Brain pericyte (primary cell): ENCODE results near the gene ANXA5.
"Not testable (repeated sequence)": the region's sequence is repeated elsewhere in the genome, so short reads cannot be mapped to it uniquely, and the experiment has no call there.

Experiments
- DNase-seq: peaks from one replicate; pipeline ENCODE4 v3.0.0-alpha.2; 2012; ENCODE audit warnings: low read depth, low spot score

The ANXA5 gene

DNA sequence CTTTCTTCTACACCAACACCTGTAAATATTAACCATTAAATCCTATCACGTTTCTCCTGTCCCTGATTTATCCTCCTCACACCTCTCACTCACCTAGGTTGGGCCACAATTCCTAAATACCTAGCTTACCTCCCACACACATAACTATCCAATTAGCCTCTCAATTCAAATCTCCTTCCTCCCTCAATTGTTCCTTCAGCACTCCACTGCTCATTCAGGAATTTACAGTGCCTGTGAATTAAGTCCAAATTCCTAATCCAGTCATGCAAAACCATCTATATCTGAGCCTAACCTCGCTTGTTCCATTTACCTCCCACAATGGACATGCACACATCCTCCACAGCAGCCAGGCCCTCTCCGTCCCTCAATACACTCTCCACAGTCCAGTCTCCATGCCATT, 17.5 kb downstream of the ANXA5 start:
- DNase-seq = no peak

DNA sequence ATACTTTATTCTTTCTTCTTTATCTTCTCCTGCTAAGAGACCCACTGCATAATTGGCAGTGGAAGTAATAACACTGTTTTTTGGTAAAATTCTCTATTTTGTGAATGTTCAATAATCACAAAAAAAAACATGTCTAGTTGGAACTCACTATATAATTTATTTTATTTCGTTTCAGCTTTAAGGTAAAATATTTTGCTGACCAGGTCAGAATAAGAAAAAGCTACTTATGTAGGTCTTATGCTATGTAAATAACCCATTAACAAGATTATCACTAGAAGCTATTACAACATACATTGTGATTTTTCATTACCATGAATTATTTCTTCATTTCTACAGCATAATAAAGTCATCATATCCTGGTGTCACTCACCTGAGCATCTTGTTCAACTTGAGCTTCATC, 19.3 kb downstream of the ANXA5 start:
- no peak for DNase-seq

DNA sequence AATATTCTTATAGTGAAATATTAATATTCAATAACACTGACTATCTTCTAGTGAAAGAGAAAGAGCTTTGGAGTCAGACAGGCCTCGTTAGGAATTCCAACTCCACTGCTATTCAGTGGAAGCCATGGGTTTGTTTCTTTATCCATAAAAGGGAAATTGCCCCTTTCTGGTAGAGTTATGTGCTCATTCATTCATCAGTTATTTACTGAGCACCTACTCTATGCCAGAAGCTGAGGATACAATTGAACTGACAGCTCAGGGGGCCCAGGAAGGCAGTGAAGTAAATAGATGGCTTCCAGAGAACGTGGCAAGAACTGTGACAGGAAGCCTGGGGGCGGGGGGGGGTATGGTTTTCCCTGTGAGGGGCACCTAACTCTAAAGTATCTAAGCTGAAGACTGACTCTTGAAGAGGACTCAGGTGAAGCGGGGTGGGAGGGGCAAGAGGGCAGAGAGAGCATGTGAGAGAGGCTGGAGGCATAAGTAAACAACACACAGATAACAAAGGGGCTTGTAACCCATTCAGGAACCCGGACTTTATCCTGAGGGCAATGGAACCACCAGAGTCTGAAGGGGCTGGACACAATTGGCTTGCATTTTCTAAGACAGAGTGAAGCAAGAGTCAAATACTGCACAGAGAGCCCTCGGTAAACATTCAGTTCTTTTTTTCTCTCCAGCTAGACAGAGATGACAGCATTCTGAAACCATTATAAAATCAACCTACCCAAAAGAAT, 20.3 kb downstream of the ANXA5 start:
- no peak for DNase-seq

DNA sequence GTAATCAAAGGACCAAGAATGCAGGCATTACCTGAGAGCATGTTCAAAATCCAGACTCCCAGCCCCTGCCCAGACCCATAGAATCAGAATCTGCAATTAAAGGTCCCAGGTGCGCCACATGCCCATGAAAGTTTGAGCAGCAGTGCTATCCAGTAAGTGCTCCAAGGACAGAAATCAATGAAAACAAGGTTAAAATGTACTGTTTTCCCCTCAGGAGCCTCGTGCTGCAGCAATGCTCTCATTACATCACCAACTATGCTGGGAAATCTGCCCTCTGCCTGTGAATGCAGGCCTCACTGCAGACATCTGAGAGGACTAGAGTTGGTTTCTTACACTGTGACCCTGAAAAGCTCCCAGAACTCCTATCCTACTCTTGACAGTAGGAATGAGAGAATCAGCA, 21.1 kb downstream of the ANXA5 start:
- no peak for DNase-seq

DNA sequence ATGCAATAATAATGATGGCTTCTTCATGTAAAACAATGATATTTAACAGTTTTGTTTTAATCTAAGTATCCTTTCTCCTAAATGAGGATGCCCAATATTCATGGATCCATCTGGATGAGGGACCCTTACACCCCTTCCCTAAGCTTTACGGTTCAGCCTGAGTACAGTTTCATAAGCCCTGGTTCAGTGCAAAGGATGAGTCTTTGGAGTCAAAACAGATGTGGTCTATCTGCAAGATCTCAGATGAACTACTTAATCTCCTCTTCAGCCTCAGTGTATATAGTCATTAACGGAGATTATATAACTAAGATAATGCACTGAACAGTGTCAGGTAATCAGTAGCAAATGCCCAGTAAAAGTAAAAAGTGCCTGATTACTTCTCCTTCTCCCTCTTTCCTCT, 22.1 kb downstream of the ANXA5 start:
- no peak for DNase-seq

DNA sequence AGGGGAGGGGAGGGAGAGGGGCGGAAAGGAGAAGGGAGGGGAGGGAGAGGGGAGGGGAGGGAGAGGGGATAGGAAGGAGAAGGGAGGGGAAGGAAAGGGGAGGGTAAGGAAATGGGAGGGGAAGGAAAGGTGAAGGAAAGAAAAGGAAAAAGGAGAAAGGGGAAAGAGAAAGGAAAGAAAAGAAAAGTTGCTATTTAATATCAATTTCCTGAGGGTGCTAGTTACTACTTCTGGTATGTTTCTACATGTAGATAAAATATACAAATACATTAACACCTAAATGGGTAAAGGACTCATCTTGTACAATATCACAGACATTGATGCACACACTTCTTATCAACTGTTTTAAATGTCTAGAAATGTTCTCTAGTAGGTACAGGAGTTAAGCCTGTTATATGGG, 22.6 kb downstream of the ANXA5 start:
- no peak for DNase-seq

DNA sequence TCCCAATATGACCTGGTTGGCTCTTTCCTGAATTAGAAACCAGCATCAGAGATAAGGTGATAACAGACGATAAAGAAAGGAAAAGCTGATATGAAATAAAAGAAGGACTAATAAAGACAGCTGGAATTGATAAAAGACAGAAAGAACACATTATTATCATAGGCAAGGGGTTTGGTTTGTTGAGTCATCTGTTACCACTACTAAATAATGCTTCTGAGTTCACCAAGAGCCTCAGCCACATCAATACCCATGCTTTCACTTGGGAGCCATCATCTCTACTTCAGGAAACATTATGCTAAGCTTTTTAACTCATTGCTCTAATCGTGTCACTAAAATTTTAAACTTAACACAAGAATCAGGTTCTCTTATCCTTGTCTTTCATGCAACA, 27.6 kb downstream of the ANXA5 start:
- no peak for DNase-seq

DNA sequence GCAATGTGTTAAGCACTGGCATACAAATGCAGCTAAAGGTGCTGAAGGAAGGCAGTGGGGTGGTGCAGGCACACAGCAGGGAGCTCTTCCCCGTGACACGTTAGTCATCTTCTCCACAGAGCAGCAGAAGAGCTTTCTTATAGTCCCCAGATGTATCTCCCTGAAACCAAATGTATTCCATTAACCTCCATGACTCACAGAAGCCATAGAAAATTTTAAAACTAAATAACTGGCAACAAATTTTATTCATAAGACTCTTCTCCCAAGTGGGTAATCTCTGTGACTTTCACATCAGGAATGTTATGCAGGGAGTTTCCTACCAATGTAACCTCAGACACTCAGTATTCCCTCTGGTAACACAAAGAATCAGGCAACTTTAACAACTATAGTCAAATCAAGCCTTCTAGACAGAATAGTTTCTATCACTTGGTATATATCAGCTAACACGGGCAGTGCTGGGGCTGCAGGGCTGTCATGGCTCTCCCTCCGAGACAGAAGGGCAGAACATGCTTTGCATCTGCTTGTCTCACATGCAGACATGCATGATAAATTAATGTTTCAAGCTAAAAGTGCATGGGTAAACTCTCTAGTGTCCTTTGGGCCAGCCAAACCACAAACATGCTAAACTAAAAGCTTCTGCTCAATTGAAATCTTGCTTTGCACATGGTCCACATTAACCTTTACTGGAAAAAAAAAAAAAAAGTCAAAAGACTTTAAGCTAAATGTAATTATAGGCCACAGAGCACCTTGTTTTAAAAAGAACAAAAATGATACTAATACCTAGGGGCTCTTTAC, 28.2 kb downstream of the ANXA5 start:
- peak; percentile 90 for DNase-seq

DNA sequence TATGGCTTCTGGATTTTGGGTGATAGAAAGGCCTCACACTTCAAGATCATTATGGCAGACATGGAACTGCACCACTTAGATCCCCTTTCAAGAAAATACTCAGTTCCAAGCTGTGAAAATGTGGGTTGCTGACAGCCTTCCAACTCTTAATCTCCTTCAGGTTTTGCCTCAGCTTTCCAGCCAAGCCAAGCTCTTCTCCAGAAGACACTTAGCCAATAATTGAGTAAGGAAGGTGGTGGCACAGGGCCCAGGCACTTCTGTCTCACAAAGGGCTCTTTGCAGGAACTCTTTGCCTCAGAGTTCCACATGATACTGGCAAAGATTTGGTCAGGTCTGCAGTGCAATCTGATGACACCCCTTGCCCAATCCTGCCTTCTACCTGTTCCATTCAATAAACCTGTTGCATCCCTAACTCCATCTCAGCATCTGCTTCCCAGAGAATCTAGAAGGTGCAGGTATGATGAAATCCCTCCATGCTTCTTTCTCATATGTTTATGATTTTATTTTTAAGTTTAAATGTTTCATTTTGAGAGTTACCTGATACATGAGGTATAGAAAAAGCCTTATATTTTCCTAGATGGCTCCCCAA, 30.6 kb downstream of the ANXA5 start:
- DNase-seq = no peak

DNA sequence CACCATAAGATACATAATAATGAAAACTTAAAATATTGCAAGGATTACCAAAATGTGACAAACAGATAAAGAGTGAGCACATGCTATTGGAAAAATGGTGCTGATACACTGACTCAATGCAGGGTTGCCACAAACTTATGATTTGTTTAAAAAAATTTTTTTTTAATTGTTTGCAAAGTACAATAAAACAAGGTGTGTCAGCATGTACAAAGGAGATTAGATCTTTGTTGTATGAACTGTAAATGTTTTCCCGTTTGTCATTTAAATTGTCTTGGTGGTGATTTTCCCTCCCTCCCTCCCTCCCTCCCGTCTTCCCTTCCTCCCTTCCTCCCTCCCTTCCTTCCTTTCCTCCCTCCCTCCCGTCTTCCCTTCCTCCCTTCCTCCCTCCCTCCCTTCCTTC, 31.4 kb downstream of the ANXA5 start:
- DNase-seq = no peak

DNA sequence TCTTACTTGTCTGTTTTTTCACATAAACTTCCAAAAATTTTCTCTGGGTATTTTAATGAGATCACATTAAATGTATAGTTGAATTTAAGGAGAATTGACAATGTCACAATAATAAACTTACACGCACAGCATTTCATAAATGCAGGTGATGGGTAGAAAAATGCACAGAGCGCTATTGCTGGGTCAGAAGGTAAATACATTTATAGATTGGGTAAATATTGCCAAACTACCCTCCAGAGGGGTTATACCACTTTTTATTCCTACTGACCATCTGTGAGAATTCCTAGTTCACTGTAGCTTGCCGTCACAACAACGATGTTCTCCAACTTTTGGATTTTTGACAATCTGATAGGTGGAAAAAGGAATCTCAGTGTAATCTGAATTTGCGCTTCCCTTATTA, 34.6 kb downstream of the ANXA5 start:
- DNase-seq = no peak

DNA sequence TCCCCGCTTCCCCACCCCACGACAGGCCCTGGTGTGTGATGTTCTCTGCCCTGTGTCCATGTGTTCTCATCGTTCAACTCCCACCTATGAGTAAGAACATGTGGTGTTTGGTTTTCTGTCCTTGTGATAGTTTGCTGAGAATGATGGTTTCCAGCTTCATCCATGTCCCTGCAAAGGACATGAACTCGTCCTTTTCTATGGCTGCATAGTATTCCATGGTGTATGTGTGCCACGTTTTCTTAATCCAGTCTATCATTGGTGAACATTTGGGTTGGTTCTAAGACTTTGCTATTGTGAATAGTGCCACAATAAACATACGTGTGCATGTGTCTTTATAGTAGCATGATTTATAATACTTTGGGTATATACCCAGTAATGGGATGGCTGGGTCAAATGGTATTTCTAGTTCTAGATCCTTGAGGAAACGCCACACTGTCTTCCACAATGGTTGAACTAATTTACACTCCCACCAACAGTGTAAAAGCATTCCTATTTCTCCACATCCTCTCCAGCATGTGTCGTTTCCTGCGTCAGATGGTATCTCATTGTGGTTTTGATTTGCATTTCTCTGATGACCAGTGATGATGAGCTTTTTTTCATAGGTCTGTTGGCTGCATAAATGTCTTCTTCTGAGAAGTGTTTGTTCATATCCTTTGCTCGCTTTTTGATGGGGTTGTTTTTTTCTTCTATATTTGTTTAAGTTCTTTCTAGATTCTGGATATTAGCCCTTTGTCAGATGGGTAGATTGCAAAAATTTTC, 36.4 kb downstream of the ANXA5 start:
- not testable (repeated sequence) for DNase-seq

DNA sequence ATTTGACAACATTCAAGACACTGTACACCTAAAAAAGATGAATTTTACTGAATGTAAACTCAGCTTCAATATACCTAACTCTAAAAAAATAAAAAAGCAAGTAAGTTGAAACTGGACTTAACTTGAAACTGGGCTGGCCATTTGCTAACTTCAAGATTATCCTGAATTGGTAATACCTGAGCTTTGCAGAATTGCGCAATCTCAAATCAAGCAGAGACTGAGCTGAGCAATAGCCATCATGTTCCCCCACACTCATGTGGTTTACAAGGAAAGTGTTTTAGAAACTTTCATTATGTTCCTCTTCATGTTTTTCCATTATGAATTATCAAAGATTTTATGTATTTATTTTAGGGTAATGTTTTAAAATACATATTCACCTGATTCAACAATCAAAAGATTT, 38.7 kb downstream of the ANXA5 start:
- DNase-seq = no peak

DNA sequence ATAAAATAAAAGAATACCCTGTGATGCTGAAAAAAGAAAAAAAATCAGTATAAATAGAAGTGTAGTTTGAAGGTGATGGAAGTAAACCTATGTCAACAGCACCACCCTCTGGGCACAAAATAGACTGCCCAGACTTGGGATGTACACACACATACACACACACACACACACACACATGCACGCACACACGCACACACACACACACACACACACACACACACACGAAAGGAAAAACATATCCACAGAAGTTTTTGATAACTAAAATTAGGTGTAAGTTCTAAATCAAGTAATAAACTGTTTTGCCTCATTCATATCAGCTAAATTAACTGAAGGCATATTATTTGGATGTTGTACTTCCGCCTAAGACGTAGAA, 40.5 kb downstream of the ANXA5 start:
- DNase-seq = no peak

DNA sequence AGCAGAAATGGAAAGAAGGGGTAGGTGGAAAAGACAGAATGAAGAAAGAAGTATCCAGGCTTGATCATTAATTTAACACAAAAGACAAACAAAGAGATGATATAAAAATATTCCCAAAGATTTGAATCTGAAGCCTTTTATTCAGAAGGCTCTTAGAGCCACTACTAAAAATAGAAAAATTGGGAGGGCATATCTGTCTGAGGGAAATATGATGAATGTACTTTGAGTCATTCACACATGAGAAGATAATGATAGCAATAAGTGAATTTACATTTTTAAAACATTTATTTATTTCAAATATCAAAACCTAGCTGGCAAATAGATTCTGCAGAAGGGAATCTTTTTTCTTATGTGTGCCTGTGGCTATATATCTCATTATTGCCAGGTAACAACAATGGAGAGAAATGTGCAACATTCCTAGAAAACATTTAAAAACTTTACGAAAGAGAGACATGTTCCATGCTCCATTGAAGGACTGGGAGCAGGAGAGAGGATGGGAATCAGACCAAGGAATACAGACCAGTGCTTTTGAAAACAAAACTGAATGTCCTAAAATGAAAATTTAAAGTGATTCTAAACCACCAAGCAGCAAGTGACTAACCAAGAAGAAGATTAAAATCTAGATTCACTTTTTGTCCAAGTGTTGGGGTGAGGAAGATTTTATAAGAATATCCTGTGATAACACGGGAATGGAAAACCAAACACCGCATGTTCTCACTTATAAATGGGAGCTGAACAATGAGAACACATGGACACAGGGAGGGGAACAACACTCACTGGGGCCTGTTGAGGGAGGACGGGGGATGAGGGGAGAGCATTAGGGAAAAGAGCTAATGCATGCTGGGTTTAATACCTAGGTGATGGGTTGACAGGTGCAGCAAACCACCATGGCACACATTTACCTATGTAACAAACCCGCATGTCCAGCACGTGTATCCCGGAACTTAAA, 41.2 kb downstream of the ANXA5 start:
- DNase-seq = no peak

DNA sequence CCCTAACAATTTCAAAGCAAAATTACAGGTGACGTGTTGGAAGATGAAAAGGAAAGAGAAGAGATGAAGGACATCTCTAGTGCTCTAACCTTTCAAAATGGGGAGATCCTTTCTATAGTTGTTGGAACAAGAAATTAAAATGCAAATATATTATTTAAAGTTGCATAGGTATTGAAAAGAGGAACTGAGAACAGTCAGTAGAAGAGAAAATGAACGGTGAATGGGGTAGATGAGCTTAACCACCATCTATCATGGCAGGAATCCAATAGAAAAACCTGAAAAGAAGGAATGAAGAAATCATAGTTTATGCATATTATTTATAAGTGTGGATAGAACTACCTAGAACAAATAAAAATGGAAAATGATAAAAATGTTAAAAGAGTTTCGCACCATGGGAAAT, 42.0 kb downstream of the ANXA5 start:
- no peak for DNase-seq

DNA sequence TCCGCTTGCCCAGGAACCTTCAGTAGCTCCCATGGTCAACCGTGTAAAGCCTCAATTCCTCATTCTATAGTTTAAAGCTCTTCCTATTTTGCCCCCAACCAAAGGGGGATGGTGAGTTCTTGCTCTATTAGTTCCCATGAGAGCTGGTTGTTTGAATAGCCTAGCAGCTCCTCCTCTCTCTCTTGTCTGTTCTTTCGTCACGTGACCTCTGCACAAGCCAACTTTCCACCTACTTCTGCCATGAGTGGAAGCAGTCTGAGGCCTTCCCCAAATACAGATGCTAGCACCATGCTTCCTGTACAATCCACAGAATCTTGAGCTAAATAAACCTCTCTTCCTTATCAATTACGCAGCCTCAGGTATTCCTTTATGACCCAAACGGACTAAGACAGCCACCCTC, 42.8 kb downstream of the ANXA5 start:
- no peak for DNase-seq

DNA sequence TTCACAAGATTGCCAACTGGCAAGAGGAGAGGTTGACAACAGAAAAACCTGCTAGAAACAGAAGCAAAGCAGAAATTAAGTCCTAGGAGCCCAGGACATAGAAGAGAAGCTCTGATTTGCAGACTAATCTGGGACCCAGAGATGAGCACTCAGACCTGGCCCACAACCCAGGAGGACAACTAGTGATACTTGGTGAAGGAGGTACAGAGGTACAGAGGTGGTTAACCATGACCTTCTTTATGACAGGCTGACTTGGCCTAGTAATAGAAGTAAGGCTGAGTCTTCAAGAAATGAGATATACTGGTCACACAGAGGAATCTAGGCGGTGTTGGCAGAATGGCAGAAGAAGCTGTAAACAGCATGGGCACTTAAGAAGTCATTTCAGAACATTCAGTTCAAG, 43.6 kb downstream of the ANXA5 start:
- no peak for DNase-seq

DNA sequence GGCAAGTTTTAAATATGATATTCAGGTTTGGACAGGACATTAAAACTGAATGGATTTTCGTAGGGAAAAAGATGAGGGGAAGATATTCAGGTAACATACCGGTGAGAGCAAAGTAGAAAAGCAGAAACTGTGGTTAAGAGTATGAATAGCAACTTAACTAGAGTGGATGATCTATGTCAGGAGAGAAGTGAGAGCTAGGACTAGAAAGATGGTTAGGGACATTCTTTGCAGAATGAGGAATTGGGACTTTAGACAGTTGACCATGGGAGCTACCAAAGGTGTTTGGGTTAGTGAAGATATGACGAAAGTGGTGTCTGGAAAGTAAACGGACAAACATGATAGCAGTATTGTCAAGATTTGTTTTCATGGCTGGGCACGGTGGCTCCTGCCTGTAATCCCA, 45.2 kb downstream of the ANXA5 start:
- DNase-seq = no peak

DNA sequence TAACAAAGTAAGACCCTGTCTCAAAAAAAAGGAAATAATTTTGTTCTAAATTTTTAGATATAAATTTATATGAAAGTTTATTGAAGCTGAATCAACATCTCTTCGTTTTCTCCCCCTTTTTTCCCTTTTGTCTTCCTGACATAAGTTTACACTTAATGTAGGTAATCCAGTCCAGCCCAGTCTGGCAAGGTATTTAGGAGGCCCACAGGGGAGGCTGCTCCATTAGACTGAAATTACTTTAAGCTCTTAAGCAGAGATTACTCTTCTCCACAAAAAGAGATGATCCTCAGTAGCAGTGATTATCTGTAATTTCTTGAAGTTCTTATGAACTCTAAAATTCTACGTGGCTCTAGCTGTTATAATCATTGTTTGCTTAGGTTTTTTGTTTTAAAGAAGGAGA, 46.0 kb downstream of the ANXA5 start:
- DNase-seq = no peak

DNA sequence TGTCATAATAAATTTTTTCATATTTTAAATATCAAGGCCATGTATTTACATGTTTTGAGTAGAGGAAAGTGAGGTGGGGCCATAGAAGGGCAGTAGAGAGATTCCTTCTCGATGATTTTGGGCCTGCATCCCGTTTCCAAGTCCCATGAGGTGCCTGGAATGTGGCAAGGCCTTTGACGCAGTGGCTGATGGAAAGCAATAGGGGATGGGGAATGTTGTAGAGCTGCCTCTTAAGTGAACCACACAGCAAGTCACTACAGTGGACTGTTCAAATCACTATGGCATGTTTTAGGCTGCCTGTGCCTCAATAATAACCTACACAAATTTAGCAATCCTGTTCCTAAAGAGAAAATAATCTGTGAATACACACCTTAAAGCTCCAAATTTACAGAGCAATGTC, 48.3 kb downstream of the ANXA5 start:
- DNase-seq = no peak
